Left renal cortex interstitium (tissue), 4 donors: ENCODE data around the gene PTPRS. TPM values are rescaled to one million over a fixed set of nuclear protein-coding genes. Genes with fewer than 3 reads are reported as not detected.
"Not testable (repeated sequence)": the region's sequence is repeated elsewhere in the genome, so short reads cannot be mapped to it uniquely, and the experiment has no call there.

Source experiments
- DNase-seq, 4 donors: peaks; one replicate each; pipeline ENCODE4 v3.0.0-alpha.2; 2013; ENCODE audit warnings: low read depth in 4 of 4, low spot score in 2 of 4, missing footprints in 1 of 4
- polyA plus RNA-seq, 4 donors: library from polyadenylated mRNA; unstranded; fragments of 120-200 nt; gene quantifications; one replicate each; pipeline ENCODE4 v1.2.1, GENCODE V29; 2013; ENCODE audit not compliant: insufficient read length in 4 of 4

PTPRS gene
- 100 to 1,000 TPM in 1 of 4 donors, 10 to 100 TPM in 3; 44.7 to 102 (median 66.4) TPM for polyA plus RNA-seq

DNA sequence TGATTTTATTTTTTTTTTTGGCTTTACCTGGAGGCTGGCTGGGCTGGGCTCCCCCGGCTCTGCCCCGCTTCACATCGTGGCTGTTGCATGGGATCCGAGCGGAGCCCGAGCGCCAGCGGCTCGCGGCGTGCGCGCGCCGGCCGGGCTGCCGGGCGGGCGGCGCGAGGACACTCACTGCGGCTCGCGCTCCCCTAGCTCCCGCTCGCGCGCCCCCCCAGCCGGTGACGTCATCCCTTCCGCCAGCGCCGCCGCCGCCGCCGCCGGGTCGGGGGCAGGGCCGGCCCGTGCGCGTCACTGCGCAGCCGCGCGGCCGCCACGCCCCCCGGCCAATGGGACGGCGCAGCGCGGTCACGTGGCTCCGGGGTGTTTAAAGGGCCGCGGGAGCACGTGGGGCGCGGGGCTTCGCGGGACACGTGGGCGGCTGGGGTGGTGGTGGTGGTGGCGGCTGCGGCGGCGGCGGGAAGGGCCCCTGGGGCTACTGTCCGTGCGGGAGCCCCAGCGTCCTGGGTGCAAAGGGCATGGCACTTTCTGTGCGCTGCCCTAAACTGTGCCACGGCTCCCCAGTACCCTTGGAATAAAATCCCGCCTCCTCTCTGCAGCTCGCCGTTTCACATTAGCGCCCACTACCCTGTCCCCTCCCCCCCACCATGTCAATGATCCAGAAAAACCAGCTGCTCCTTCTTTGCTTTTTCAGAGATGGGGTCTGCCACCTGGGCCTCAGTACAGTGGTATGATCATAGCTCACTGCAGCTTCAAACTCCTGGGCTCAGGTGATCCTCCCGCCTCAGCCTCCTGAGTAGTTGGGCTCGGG lies at the start of gene PTPRS:
TSS of gene PTPRS (minus strand) at position 176 of the 811 bp plus-strand sequence. CDS start 54,672 bp downstream, outside the sequence.
- peak in 3 of 4 donors; percentile 37 to 63 (median 51) for DNase-seq

- no peak for DNase-seq
These were observed 48.7 kb upstream of the PTPRS start for GRCh38 chr19:5389353-5389752.

GRCh38 chr19:5387472-5387871 lies 46.9 kb upstream of the PTPRS start:
- DNase-seq: no peak

GRCh38 chr19:5386841-5387240 lies 46.2 kb upstream of the PTPRS start:
- no peak for DNase-seq

GRCh38 chr19:5381197-5381596 lies 40.6 kb upstream of the PTPRS start:
- DNase-seq: not testable (repeated sequence)

DNA sequence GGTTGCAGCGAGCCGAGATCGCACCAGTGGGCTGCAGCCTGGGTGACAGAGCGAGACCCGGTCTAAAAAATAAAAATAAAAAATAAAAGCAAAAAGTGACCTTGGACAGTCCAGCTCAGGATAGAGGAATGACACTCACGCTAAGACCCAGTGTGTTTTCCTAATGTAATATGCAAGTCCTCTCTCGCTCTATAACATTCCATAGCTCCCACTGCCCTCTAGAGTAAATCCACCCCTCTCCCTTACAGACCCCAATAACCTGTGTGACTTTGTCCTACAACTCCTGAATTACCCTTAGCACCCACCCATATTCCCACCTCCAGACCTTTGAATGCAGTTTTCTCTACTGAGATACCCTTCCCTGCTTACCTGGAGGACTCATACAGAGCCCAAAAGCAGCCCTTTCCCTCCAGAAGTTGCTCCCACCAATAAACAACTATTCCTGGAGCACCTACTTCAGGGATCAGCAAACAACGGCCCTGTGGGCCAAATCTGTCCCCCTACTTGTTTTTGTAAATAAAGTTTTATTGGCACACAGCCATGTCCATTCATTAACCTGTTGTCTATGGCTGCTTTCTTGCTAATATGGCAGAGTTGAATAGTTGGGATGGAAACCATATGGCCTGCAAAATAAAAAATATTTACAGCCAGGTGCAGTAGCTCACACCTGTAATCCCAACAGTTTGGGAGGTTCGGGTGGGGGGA lies 39.8 kb upstream of the PTPRS start:
- no peak for DNase-seq

DNA sequence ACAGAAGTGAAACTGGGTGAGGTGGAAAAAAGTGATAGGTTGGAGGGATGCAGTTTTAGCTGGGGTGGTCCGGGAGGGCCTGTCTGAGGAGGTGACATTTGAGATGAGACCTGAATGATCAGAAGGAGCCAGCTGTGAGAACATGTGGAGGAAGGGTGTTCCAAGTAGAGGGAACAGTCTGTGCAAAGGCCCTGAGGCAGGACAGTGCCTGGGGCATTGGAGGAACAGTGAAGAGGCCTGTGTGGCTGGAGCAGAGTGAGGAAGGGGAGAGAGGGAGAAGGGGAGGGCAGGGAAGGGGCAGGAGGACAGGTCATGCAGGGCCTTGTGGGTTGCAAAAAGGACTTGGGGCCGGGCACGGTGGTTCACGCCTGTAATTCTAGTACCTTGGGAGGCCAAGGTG lies 36.3 kb upstream of the PTPRS start:
- no peak for DNase-seq

DNA sequence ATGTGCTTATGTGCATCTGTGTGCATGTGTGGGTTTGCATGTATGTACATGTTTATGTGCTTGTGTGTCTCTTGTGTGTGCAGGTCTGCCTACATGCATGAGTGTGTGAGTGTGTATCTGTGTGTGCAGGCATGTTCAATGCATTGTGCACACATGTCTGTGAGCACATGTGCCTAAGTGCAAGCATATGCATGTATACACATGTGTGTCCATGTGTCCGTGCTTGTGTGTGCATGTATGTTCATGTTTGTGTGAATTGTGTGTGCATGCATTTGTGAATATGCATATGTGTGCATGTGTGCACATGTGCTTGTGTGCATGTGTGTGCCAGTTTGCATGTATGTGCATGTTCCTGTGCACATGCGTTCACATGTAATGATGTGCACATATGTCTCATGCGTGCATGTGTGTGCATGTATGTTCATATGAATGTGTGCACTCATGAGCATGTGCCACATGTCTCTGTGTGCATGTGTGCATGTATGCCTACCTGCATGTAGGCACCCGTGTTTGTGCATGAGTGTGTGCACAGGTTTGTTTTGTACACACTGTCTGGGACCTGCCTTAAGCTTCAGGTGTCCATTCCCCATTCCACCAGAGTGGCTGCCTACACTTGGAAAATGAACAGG lies 32.1 kb upstream of the PTPRS start:
- DNase-seq: no peak

DNA sequence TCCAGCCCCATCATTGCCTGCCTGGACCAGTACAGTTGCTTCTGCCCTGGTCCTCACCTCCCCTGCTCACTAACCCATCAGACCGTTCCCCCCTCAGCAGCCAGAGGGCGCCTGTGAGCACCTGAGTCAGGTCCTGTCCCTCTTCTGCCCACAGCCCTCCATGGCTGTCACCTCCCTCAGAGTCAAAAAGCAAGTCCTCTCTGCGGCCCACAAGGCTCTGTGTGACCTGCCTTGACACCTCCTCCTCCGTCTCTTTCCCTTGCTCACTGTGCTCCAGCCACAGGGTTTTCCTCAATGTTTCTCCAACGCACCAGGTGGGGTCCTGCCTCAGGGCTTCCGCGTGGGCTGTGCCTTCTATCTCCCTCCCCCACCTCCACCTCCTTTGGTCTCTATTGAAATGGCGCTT lies 29.4 kb upstream of the PTPRS start:
- peak in 1 of 4 donors; percentile 7 for DNase-seq

- DNase-seq: no peak
These were observed 28.7 kb upstream of the PTPRS start for GRCh38 chr19:5369304-5369703.

DNA sequence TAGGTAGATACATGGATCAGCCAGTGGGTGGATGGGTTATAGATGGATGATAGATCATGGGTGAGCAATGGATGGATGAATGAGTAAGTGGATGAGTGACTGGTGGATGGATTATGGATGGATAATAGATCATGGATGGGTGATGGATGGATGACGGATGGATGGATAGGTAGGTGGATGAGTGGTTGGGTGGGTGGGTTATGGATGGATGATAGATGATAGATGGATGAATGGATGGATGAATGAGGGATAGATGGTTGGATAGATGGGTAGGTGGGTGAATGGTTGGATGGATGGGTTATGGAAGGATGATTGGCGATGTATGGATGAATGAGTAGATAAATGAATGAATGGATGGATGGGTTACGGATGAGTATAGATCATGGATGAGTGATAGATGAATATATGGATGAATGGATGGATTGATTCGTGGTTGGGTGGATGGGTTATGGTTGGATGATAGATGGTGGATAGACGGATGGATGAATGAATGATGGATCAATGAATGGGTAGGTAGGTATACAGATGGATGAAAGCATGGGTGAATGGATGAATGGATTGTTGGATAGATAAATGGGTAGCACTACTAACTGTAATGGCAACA lies 27.0 kb upstream of the PTPRS start:
- no peak for DNase-seq

- no peak for DNase-seq
These were observed 25.3 kb upstream of the PTPRS start for GRCh38 chr19:5365905-5366304.

DNA sequence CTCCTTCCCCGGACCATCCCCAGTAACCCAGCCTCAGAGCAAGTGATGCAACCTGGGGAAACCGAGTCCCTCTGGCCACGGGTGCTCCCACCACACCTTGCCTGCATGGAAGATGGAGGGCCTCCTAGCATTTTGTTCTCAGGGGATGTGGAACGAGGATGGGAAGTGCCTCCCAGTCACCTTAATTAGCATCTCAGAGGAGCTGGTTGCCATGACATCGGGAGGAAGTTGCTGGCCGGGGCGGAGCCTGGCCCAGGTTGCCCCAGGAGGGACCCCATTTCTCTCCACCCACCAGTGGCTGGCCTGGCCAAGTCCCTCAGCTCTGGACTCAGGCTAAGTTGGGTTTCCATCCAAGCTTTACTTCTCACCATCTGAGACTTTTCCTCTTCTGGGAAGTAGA lies 24.1 kb upstream of the PTPRS start:
- DNase-seq: no peak

GRCh38 chr19:5361839-5362238 lies 21.2 kb upstream of the PTPRS start:
- DNase-seq: not testable (repeated sequence)

DNA sequence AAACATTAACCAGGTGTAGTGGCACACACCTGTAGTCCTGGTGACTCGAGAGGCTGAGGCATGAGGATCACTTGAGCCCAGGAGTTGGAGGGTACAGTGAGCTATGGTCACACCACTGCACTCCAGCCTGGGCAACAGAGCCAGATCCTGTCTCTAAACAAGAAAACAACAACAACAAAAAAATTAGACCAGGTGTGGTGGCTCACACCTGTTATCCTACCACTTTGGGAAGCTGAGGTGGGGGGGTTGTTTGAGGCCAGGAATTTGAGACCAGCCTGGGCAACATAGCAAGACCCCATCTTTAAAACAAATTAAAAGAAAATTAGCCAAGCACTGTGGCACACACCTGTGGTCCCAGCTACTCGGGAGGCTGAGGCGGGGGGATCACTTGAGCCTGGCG lies 20.8 kb upstream of the PTPRS start:
- DNase-seq: no peak

DNA sequence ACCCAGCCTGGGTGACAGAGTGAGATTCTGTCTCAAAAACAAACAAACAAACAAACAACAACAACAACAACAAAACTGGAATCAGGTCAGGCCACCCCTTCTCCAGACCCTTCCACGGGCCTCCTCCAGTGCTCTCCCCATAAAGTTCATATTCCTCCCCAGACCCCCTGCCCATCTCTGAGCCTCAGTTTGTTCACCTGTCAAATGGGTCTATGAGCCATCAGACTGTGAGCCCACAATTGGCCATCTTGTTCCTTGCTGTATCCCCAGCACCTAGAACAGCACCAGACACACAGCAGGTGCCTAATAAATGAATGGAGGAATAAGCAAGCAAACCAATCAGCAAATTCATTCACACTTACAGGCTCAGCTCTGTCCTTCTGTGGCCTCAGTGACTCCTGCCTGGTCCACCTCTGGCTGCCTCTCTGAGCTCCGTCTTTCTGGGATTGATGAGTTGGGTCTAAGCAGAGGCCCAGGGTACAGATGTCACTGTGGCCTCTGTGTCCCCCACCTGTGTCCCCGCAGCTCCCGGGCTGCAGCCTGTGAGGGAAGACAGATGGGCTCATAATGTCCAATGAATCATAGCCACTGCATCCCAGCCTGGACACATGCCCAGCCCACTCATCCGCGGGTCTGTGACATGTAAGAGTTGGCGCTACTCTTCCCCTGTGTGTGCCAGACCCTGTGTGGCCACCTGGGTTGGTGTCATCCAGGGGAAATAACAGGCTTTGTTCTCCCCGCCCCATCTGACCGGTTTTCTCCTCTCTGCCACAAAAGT lies 19.6 kb upstream of the PTPRS start:
- DNase-seq: no peak

GRCh38 chr19:5358173-5358800 lies 17.7 kb upstream of the PTPRS start:
- DNase-seq: no peak

- DNase-seq: no peak
These were observed 17.0 kb upstream of the PTPRS start for GRCh38 chr19:5357584-5357983.

GRCh38 chr19:5356918-5357317 lies 16.3 kb upstream of the PTPRS start:
- no peak for DNase-seq

- no peak for DNase-seq
These were observed 15.8 kb upstream of the PTPRS start for GRCh38 chr19:5356428-5356827.
